Epithelial cell of proximal tubule (primary cell): Measurements from ENCODE around the gene TMEM258. TPM values are rescaled to one million over a fixed set of nuclear protein-coding genes. Genes with fewer than 3 reads are reported as not detected.
A peak's percentile ranks its signal among the peaks of the same experiment; 100 is the strongest.

ENCODE experiments used
- DNase-seq: peaks from one replicate; pipeline ENCODE4 v3.0.0-alpha.2; 2011; ENCODE audit warnings: low read depth
- H3K4me3 ChIP-seq: 2 replicates; pipeline ENCODE4 v1.5.1; 2011; ENCODE audit warnings: low read depth, mild to moderate bottlenecking, low read length
- total RNA-seq: library from RNA; depleted of rRNA; stranded (reverse); fragments of >200 nt; gene quantifications from 2 replicates; pipeline ENCODE4 v1.2.3, GENCODE V29; 2015
- TF ChIP-seq, protein P1 (sequence below): conservative IDR thresholded peaks from 2 replicates; pipeline ENCODE4 v1.5.1; 2012; ENCODE audit warnings: low read depth, mild to moderate bottlenecking, low read length

The TMEM258 gene
- total RNA-seq, 1 donor from 2014 or later: 95.1 TPM

- DNase-seq: no peak
- H3K4me3 ChIP-seq: peak within 1 kb of the TSS; percentile 86
- TF ChIP-seq, protein P1, sequence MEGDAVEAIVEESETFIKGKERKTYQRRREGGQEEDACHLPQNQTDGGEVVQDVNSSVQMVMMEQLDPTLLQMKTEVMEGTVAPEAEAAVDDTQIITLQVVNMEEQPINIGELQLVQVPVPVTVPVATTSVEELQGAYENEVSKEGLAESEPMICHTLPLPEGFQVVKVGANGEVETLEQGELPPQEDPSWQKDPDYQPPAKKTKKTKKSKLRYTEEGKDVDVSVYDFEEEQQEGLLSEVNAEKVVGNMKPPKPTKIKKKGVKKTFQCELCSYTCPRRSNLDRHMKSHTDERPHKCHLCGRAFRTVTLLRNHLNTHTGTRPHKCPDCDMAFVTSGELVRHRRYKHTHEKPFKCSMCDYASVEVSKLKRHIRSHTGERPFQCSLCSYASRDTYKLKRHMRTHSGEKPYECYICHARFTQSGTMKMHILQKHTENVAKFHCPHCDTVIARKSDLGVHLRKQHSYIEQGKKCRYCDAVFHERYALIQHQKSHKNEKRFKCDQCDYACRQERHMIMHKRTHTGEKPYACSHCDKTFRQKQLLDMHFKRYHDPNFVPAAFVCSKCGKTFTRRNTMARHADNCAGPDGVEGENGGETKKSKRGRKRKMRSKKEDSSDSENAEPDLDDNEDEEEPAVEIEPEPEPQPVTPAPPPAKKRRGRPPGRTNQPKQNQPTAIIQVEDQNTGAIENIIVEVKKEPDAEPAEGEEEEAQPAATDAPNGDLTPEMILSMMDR: peak; percentile 42
Observed at GRCh38 chr11:61752117-61752924, 40.1 kb downstream of the TMEM258 start, which contains the start of gene MYRF. MYRF (plus strand) TSS chr11:61752636; CDS start chr11:61752745, 109 bp downstream.

GRCh38 chr11:61751384-61751783, 41.0 kb downstream of the TMEM258 start:
- TF ChIP-seq, protein P1: no peak
- no peak overlapping the region for H3K4me3 ChIP-seq
- no peak for DNase-seq

GRCh38 chr11:61750631-61751273, 41.6 kb downstream of the TMEM258 start:
- no peak for DNase-seq
- TF ChIP-seq, protein P1: no peak
- no peak overlapping the region for H3K4me3 ChIP-seq

DNA sequence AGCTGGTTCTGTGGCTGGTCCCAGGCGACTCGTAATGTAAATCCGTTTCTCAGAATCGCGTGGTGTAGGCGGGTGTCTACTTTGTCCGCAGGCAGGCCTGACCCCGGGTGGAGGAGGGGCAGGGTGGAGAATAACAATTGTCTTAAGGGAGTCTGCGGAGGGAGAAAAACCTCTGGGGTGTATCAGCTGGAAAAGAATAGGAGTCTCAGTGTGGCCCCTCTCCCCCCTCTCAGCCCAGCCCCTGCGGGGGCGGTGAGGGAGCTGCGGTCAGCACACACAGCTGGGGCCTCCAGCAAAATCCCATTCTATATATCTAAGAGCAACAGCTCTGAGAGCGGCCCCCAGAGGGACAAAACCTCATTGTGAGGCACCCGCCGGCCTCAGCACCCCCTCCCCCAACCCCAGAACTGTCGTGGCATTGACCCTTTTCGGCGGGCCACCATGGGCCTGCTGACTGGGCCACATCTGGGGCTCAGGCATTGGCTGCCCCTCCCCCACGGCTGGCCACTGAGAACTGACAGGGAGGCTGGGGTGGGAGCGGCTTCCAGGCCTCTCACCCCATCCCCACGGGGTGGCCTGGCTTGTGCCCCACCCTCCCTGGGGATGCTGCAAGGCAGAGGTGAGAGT, 42.7 kb downstream of the TMEM258 start:
- TF ChIP-seq, protein P1: no peak
- DNase-seq: no peak
- H3K4me3 ChIP-seq: no peak overlapping the region

DNA sequence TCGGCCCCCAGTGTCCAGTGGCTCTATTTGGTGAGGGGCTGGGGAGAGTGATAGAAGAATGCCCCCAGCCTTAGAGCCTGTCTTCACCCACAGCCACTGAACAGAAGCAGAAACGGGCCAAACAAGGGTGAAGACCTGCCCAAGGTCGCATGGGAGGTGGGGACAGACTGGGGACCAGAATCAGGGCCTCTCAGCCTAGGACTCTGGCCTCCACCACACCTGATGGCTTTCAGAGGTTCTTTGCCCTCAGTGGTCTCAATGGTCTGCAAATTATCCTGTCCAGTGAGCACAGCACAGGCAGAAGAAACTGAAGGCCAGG, 44.5 kb downstream of the TMEM258 start:
- no peak for DNase-seq
- TF ChIP-seq, protein P1: no peak
- H3K4me3 ChIP-seq: no peak overlapping the region

DNA sequence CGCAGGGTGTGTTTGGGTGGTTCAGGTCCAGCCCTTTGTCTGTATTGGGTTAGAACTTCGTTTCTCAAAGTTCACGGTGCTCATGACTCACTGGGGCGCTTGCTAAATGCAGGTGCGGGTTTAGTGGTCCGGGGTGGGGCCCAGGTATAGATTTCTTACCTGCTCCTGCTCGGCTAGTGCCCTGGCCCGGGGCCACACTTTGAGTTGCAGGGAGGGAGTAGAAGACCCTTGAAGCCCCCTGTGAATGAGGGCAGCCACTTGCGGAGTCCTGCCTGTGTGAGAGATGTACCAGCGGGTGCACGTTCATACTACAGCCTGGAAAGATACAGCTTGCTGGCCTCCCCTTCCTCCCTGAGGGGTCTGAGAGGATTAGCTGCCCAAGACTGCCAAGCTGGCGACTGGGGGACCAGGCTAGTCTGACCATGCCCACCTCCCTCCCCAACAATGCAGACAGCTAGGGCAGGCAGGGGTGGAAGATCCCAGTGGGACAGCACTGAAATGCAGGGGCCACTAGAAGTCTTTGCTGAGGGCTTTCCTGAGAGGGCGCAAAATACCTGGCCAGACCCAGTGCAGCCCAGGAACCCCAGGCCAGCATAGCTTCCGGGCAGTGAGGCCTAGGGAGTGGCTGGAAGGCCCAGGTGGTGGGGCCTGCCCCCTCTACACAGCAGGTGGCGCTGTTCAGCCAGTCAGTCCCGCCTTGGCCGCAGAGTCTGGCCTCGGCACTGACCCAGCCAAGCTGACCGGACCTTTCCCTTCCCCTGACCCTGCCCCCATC, 45.0 kb downstream of the TMEM258 start:
- no peak for DNase-seq
- TF ChIP-seq, protein P1: peak; percentile 86
- H3K4me3 ChIP-seq: no peak overlapping the region
